NB4 (cell line): ENCODE data around the gene SEPTIN2.

ENCODE experiments used
- DNase-seq: peaks from one replicate; pipeline ENCODE4 v3.0.0; 2010; ENCODE audit warnings: low read depth
- H3K4me3 ChIP-seq: one replicate; pipeline ENCODE4 v1.5.1; 2011; ENCODE audit warnings: mild to moderate bottlenecking, low read depth, low read length, moderate library complexity
- CTCF ChIP-seq: IDR thresholded peaks from one replicate; pipeline ENCODE4 v1.5.1; 2012; ENCODE audit warnings: low read depth, low read length
- MAX ChIP-seq: IDR thresholded peaks from 2 replicates; pipeline ENCODE4 v1.6.1; 2011; ENCODE audit warnings: low read depth, low read length
- MYC ChIP-seq: IDR thresholded peaks from 2 replicates; pipeline ENCODE4 v1.6.1; 2011; ENCODE audit warnings: low read depth, low read length
- POLR2A ChIP-seq: IDR thresholded peaks from 2 replicates; pipeline ENCODE4 v1.6.1; 2011; ENCODE audit warnings: mild to moderate bottlenecking; ENCODE audit not compliant: insufficient read length; ENCODE audit errors: extremely low read depth

SEPTIN2 gene

GRCh38 chr2:241339839-241340630 is 24.3 kb downstream of the SEPTIN2 start:
- H3K4me3 ChIP-seq: no peak overlapping the region
- no peak for DNase-seq
- TF ChIP-seq POLR2A (no peak), MAX (no peak), CTCF (no peak)

GRCh38 chr2:241340631-241341163 is 25.0 kb downstream of the SEPTIN2 start:
- TF ChIP-seq MYC (no peak), POLR2A (no peak), MAX (no peak), CTCF (no peak)
- DNase-seq: no peak
- no peak overlapping the region for H3K4me3 ChIP-seq

GRCh38 chr2:241344925-241345651 is 29.4 kb downstream of the SEPTIN2 start:
- no peak overlapping the region for H3K4me3 ChIP-seq
- no peak for DNase-seq
- no peak for TF ChIP-seq MYC
- no peak for TF ChIP-seq MAX
- TF ChIP-seq POLR2A: no peak
- TF ChIP-seq CTCF: no peak

- no peak overlapping the region for H3K4me3 ChIP-seq
- TF ChIP-seq POLR2A: no peak
- no peak for TF ChIP-seq MYC
- DNase-seq: no peak
Measured at GRCh38 chr2:241349941-241350340, 34.2 kb downstream of the SEPTIN2 start.

GRCh38 chr2:241350530-241350877 is 34.8 kb downstream of the SEPTIN2 start:
- H3K4me3 ChIP-seq: no peak overlapping the region
- TF ChIP-seq MAX: no peak
- no peak for DNase-seq

- no peak for DNase-seq
Measured at GRCh38 chr2:241350878-241351639, 35.3 kb downstream of the SEPTIN2 start.

More at GRCh38 chr2:241350878-241351639, 35.3 kb downstream of the SEPTIN2 start:
- no peak overlapping the region for H3K4me3 ChIP-seq
- TF ChIP-seq MAX: no peak
- TF ChIP-seq CTCF: no peak
- TF ChIP-seq POLR2A: no peak
- TF ChIP-seq MYC: no peak
